ENCODE measurements around the gene EXOC1L.

Gene EXOC1L

DNA sequence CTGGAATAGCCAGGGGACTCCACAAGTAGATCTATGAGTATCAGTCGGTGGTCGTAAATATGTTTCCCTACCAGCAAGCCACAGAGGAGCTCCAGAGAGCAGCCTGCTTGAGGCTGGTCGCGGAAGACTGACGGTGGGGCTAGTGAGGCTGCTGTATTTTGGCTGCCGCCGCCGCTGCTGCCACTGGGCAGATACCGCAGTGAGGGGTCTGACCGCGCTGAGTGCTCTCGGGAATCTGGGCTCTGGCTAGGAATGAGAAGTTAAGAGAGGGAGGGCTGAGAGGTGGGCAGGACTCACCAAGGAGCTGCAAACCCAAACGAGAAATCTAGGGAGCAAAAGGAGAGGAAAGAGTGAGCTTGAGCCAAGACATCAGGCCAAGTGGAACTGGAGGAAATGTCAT lies at the start of gene EXOC1L:
EXOC1L (plus strand) TSS at position 157 of the 400 bp plus-strand sequence; CDS start at position 394, 237 bp downstream.
- DNase-seq (ENCODE audit: low read depth) = no peak

DNA sequence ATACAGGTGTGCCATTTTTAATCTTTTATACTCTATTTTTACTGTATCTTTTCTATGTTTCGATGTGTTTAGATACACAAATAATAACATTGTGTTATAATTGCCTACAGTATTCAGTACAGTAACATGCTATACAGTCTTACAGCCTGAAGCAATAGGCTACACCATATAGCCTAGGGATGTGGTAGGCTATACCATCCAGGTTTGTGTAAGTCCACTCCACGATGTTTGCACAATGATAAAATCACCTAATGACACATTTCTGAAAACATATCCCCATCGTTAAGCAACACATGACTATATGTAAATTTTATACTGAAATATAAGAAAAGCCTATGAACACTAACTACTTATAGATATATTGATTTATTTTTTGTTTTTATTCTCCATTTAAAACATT lies 48.9 kb upstream of the EXOC1L start:
- DNase-seq (ENCODE audit: low read depth) = no peak

- no peak for DNase-seq (ENCODE audit: low read depth)
Observed at GRCh38 chr4:55781341-55781740, 38.2 kb upstream of the EXOC1L start.

DNA sequence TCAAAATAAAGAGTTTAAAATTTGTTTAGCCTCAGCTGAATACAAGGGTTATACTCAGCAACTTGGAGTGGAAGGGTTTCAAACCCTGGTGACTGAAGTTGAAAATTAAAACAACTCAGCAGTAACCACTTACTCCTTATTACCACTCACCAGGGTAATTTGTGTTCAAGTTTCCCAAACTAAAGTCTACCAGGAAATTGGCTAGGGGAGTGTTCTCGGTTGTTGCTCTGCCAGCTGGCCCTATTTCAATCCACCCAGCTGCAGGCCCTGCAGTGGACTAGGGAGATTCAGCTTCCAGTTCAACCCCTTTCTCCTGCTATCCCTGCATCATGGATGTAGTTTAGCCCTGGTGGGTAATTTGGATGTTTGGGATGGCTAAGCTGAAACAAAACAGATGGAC lies 37.8 kb upstream of the EXOC1L start:
- DNase-seq (ENCODE audit: low read depth) = no peak

DNA sequence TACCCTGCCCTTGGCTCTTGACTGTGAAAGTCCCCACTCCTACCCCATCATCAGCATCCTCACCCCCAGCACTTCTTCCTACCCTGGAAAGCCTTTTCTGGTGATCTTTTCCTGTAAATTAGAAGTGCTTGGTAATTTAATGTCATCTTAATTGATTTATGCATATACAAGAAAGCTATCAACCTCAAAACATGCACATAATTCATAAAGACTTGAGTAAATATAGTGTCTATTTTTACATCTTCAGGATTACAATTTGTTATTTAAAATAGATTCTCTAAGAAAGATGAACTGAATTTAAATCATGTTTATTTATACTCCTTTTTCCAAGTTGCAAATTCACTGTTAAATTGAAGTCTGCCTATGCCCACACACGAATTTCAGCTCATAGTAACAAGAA lies 36.0 kb upstream of the EXOC1L start:
- no peak for DNase-seq (ENCODE audit: low read depth)

- no peak for DNase-seq (ENCODE audit: low read depth)
Observed at GRCh38 chr4:55784747-55785146, 34.8 kb upstream of the EXOC1L start.

GRCh38 chr4:55791666-55792065 lies 27.9 kb upstream of the EXOC1L start:
- no peak for DNase-seq (ENCODE audit: low read depth)

GRCh38 chr4:55793479-55793878 lies 26.1 kb upstream of the EXOC1L start:
- no peak for DNase-seq (ENCODE audit: low read depth)

DNA sequence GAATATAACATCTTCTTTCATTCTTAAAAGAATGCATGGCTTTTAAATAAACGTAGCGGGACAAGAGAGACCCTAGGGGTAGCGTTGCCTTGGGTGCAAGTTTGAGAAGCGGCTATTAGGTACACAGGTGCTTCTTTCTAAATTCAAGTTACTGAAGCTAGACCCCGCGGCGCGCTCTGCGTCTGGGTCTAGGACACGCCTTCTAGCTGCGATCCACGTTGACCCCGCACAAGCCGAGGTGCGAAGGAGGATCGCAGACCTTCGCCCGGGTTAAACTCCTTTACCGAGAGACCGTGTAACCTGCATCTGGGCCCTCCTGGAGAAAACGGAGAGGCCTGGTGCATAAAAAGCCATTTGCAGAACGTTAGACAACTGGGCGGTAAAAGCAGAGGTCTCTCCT lies 25.5 kb upstream of the EXOC1L start:
- no peak for DNase-seq (ENCODE audit: low read depth)

DNA sequence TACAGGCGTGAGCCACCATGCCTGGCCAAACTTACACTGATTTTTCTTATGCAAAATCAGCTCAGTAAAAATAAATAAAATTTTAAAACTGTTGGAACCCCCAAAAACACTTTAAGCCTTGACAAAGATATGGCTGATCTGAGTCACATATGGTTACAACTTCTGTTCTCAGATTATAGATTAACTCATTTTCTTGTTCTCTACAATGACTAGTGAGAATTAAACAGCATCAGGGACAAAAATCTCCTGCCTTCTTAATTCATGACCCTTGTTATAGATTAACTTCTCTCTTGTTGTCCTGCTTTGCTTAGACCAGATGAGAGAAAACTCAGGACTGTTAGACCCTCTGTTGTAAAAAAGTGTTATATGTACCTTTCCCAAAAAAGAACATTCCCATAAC lies 24.2 kb upstream of the EXOC1L start:
- DNase-seq (ENCODE audit: low read depth) = no peak

- DNase-seq (ENCODE audit: low read depth) = no peak
Observed at GRCh38 chr4:55801498-55801897, 18.1 kb upstream of the EXOC1L start.

DNA sequence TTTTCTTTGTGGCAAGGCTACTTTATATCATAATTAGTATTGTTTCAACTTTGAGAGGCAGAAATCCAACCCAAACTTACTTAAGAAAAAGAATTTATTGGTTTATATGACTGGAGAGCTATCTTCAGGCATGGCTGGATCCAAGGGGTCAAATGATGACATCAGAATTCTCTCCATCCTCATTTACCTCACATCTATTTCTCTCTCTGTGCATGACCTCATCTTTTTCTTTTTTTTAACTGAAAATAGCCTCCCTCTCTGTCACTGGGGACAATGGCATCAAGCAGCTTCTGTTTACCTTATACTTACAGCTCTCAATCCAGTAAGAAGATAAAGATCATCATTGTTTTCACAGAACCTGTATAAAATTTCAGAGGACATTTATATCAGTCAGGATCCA lies 12.0 kb upstream of the EXOC1L start:
- no peak for DNase-seq (ENCODE audit: low read depth)

GRCh38 chr4:55808186-55808585 lies 11.4 kb upstream of the EXOC1L start:
- no peak for DNase-seq (ENCODE audit: low read depth)

DNA sequence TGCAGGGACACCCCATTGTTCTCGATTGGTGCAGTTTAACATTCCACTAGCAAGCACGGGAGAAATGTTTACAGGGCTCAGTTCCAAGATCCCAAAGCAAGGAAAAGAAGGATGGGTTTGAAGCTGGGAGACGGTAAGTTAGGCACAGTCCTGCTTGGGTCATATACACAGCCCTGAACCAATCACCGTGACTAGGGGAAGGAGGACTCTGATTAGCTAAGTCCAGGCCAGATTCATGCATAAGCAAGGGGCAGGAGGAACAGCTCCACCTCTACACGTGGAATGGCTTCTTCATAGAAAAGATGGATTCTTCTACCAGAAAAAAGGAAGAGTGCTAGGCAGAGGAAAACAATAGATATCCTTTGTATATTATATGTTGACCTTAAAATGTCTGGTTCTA lies 11.0 kb upstream of the EXOC1L start:
- DNase-seq (ENCODE audit: low read depth) = no peak

- DNase-seq (ENCODE audit: low read depth) = no peak
Observed at GRCh38 chr4:55817691-55818090, 1.9 kb upstream of the EXOC1L start.

- DNase-seq (ENCODE audit: low read depth) = no peak
Observed at GRCh38 chr4:55820279-55820678, 689 bp downstream of the EXOC1L start.

DNA sequence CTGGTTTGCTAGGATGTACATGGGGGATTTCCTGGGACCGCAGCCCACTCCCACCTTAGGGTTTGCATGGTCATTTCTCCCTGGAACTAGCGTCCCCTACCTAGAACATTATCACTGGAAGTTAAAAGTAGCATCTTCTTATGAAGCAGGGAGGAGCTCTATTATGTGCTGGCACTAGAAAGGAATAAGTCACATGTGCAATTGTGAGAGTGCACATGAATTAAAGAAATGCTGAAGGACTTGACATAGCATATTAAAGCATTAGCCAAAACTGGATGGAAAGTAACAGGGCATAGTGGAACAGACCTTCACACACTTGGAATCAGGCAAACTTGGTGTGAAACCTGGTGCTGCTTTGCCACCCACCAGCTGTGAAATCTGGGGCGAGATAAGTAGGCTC lies 2.7 kb downstream of the EXOC1L start:
- DNase-seq (ENCODE audit: low read depth) = no peak

DNA sequence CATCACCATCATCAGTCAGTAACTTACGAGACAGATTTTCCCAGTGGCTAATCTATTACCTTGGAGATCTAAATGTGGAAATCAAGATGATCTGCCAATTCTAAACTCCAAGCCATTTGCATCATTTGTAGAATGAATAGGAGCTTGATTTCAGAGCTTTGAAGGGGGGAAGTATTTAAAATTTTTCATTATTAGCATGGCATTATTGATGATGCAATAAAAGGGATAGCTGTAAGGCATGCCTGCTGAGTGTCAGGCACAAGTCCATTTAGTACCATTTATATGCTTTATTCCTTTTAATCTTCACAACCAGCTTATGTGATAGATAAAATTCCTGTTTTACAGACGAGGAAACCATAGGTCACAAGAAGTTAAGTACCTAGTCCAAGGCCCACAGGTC lies 5.3 kb downstream of the EXOC1L start:
- DNase-seq (ENCODE audit: low read depth) = no peak

- DNase-seq (ENCODE audit: low read depth) = no peak
Observed at GRCh38 chr4:55826986-55827385, 7.4 kb downstream of the EXOC1L start.

GRCh38 chr4:55827582-55827981 lies 8.0 kb downstream of the EXOC1L start:
- no peak for DNase-seq (ENCODE audit: low read depth)

GRCh38 chr4:55830048-55830447 lies 10.5 kb downstream of the EXOC1L start:
- no peak for DNase-seq (ENCODE audit: low read depth)

DNA sequence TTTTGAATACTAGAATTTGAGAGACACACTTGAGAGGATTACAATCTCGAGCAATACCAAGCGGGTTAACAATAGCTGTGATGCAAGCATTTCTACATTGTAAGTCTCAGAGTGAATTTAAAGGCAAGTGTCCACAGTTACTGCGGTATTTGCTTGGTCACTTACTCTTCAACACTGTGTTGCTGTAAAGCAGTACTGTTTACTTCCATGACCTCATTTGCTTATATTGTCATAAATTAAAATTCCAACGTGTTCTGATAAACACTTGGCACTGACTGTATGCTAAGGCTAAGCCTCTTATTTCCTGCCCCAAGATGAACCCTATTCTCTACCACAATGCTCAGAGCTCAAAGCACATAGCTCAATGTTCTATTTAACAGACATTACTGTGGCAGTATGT lies 11.1 kb downstream of the EXOC1L start:
- no peak for DNase-seq (ENCODE audit: low read depth)

DNA sequence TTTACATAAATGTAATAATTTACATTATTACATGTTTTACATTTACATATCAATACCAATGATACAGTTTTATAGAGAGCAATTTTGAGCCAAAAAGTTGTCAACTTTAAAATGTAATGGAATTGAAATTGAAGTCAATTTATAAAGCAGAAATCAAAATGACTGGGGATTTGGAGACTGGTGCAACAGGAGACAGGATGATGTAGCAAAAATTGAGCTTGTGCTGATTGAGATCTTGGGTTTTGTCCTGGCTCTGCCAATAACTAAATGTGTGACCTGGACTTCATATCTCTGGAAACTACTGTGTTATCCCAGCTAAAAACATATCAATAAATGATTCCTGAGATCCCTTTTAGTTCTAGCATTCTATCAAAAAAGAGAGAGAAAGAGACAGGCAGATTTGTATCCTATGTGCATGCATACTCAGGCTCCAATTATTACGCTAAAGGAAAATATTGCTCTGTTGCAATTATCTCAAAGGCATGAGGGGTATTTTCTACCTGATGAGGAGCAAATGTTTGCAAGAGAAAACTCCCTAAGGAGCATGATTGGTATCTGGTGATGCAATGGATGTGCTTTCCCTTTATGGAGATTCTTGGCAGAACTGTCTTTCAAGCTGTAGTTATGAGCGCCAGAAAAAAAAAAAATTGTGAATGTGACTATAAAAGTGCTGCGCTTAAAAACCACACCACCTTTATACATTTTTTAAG lies 14.7 kb downstream of the EXOC1L start:
- DNase-seq (ENCODE audit: low read depth) = no peak

- no peak for DNase-seq (ENCODE audit: low read depth)
Observed at GRCh38 chr4:55837903-55838302, 18.3 kb downstream of the EXOC1L start.

DNA sequence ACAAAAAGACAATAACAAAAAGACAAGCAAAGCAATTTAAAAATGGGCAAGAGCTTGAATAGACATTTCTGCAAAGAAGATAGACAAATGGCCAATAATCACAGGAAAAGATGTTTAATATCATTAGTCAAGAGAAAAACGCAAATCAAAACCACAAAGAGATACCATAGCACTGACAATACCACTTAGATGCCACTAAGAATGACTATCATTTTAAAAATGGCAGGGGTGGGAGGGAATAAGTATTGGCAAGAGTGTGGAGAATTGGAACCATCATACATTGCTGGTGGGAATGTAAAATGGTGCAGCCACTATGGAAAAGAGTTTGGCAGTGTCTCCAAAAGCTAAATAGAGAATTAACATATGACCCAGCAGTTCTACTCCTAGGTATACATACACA lies 18.8 kb downstream of the EXOC1L start:
- no peak for DNase-seq (ENCODE audit: low read depth)

Data from stimulated activated CD8-positive, alpha-beta memory T cell treated with anti-CD3 and anti-CD28 coated beads, Interleukin-12 subunit alpha, Interleukin-12 subunit beta, amount 100 ng/mL, for 4 hours (primary cell).